Panc1 (cell line): ENCODE data around the gene ITGA3.

ENCODE experiments used
- CTCF ChIP-seq: fragments of 450-650 bp; IDR thresholded peaks from 2 replicates; pipeline ENCODE4 v1.5.1; 2017; ENCODE audit warnings: mild to moderate bottlenecking
- REST ChIP-seq, 2 experiments: IDR thresholded peaks; 2 replicates each; pipeline ENCODE4 v1.6.1; 2011 to 2012; ENCODE audit warnings: low read depth in 2 of 2, control low read depth in 1 of 2, low read length in 1 of 2, mild to moderate bottlenecking in 1 of 2, moderate library complexity in 1 of 2; ENCODE audit not compliant: insufficient read depth in 1 of 2

GRCh38 chr17:50053654-50053960 lies 2.3 kb upstream of the ITGA3 start:
- TF ChIP-seq CTCF (no peak), REST (IDR thresholded peaks at IDR 0.05; ENCODE audit: insufficient read depth in 1 of 2, low read depth in 2 of 2, low read length in 1 of 2) (no peak)
